ENCODE measurements around the gene TMEM53.

- TF ChIP-seq CTCF (IDR thresholded peaks at IDR 0.05) (no peak), POLR2A (IDR thresholded peaks at IDR 0.05) (no peak)
Observed at GRCh38 chr1:44685881-44686280, 11.6 kb upstream of the TMEM53 start.
